SK-N-DZ (cell line): ENCODE measurements around the gene ZDHHC7.

Source experiments
- DNase-seq: peaks from one replicate; pipeline ENCODE4 v3.0.0-alpha.2; 2015; ENCODE audit warnings: low spot score

The ZDHHC7 gene

GRCh38 chr16:84996365-84996764 lies 15.0 kb downstream of the ZDHHC7 start:
- no peak for DNase-seq

GRCh38 chr16:84995663-84996062 lies 15.7 kb downstream of the ZDHHC7 start:
- no peak for DNase-seq

- DNase-seq, result no peak
Measured at GRCh38 chr16:84993926-84994325, 17.4 kb downstream of the ZDHHC7 start.

- no peak for DNase-seq
Measured at GRCh38 chr16:84992717-84993075, 18.6 kb downstream of the ZDHHC7 start.

- no peak for DNase-seq
Measured at GRCh38 chr16:84990782-84991181, 20.6 kb downstream of the ZDHHC7 start.

- DNase-seq, result no peak
Measured at GRCh38 chr16:84989749-84990620, 21.4 kb downstream of the ZDHHC7 start.

- no peak for DNase-seq
Measured at GRCh38 chr16:84988328-84989080, 22.8 kb downstream of the ZDHHC7 start.

- DNase-seq, result no peak
Measured at GRCh38 chr16:84986879-84987278, 24.5 kb downstream of the ZDHHC7 start.

- no peak for DNase-seq
Measured at GRCh38 chr16:84986102-84986501, 25.2 kb downstream of the ZDHHC7 start.

- DNase-seq, result no peak
Measured at GRCh38 chr16:84985079-84986065, 26.0 kb downstream of the ZDHHC7 start.

GRCh38 chr16:84982434-84982833 lies 28.9 kb downstream of the ZDHHC7 start:
- DNase-seq, result no peak

- DNase-seq, result no peak
Measured at GRCh38 chr16:84979516-84979915, 31.8 kb downstream of the ZDHHC7 start.

GRCh38 chr16:84976644-84977400 lies 34.5 kb downstream of the ZDHHC7 start:
- DNase-seq, result no peak

GRCh38 chr16:84975522-84975921 lies 35.8 kb downstream of the ZDHHC7 start:
- DNase-seq, result no peak

GRCh38 chr16:84975066-84975465 lies 36.3 kb downstream of the ZDHHC7 start:
- DNase-seq, result no peak

- DNase-seq, result no peak
Measured at GRCh38 chr16:84973776-84974523, 37.4 kb downstream of the ZDHHC7 start.

GRCh38 chr16:84973236-84973635 lies 38.1 kb downstream of the ZDHHC7 start:
- no peak for DNase-seq

GRCh38 chr16:84970447-84971127 lies 40.7 kb downstream of the ZDHHC7 start:
- peak; percentile 79 for DNase-seq

GRCh38 chr16:84967828-84968227 lies 43.5 kb downstream of the ZDHHC7 start:
- peak; percentile 80 for DNase-seq
